Left ventricle myocardium inferior (tissue), 1 donor: ENCODE results near the gene DPM3. TPM values are rescaled to one million over a fixed set of nuclear protein-coding genes. Genes with fewer than 3 reads are reported as not detected.

Experiments
- DNase-seq: peaks from one replicate; pipeline ENCODE4 v3.0.0-alpha.2; 2020
- H3K27ac ChIP-seq: fragments of 200-600 bp; replicated peaks from 2 replicates; pipeline ENCODE4 v1.8.0; 2021
- H3K27me3 ChIP-seq: fragments of 200-600 bp; 2 replicates; pipeline ENCODE4 v1.8.0; 2021; ENCODE audit warnings: low read depth
- H3K36me3 ChIP-seq: fragments of 200-600 bp; 2 replicates; pipeline ENCODE4 v1.8.0; 2021
- H3K4me1 ChIP-seq: fragments of 200-600 bp; 2 replicates; pipeline ENCODE4 v1.8.0; 2021
- H3K4me3 ChIP-seq: fragments of 200-600 bp; 2 replicates; pipeline ENCODE4 v1.8.0; 2021; ENCODE audit warnings: mild to moderate bottlenecking, moderate library complexity
- H3K9me3 ChIP-seq: fragments of 200-600 bp; replicated peaks from 2 replicates; pipeline ENCODE4 v1.8.0; 2021
- CTCF ChIP-seq: fragments of 200-600 bp; IDR thresholded peaks from 2 replicates; pipeline ENCODE4 v1.8.0; 2021; ENCODE audit warnings: antibody characterized with exemption, mild to moderate bottlenecking, borderline replicate concordance
- intact Hi-C: fragments of 100-400 bp; cut with micrococcal nuclease; formaldehyde crosslinking; loops from one replicate; pipeline ENCODE4 v1.11.0; 2022
- total RNA-seq: library from RNA; stranded (reverse); fragmentation: NEBNext Ultra II Directional; extraction: Animal tissue kit (Norgen Biotek cat#: 25700); gene quantifications from one replicate; pipeline ENCODE4 v1.2.1, GENCODE V29; 2021
- donor health status: DM: no; HTN: yes; CAD: no; lungs with severe emphysema.

DPM3 gene
- total RNA-seq, 1 donor from 2014 or later, result 54.5 TPM

- Histone ChIP-seq H3K9me3 (no peaks in the 10 kb centered on the region), H3K36me3 (no peaks in the 10 kb centered on the region), H3K4me1 (peaks cover 18% of the 10 kb centered on the region), H3K27me3 (no peaks in the 10 kb centered on the region), H3K27ac (no peak overlapping the region), H3K4me3 (no peak overlapping the region)
- TF ChIP-seq CTCF, result no peak
- DNase-seq, result no peak
- intact Hi-C loops, result no loop called here
These were observed 37.0 kb downstream of the DPM3 start for GRCh38 chr1:155103325-155103724.

GRCh38 chr1:155099331-155099730 lies 41.0 kb downstream of the DPM3 start:
- Histone ChIP-seq H3K9me3 (no peaks in the 10 kb centered on the region), H3K27me3 (no peaks in the 10 kb centered on the region), H3K36me3 (no peaks in the 10 kb centered on the region), H3K4me1 (peaks cover 8% of the 10 kb centered on the region), H3K4me3 (no peak overlapping the region), H3K27ac (no peak overlapping the region)
- intact Hi-C loops, result no loop called here
- no peak for DNase-seq
- no peak for TF ChIP-seq CTCF

GRCh38 chr1:155094622-155094948 lies 45.7 kb downstream of the DPM3 start:
- intact Hi-C loops, result loop anchor here (5.0 kb wide), 2 partner anchors 33 to 73 kb away; partner anchors contain the start of gene EFNA1
- no peaks in the 10 kb centered on the region for H3K9me3 ChIP-seq
- DNase-seq, result no peak
- peaks cover 23% of the 10 kb centered on the region for H3K4me1 ChIP-seq
- no peak overlapping the region for H3K4me3 ChIP-seq
- no peaks in the 10 kb centered on the region for H3K27me3 ChIP-seq
- no peaks in the 10 kb centered on the region for H3K36me3 ChIP-seq
- H3K27ac ChIP-seq, result peak overlapping the region; percentile 48
- TF ChIP-seq CTCF, result no peak

GRCh38 chr1:155093911-155094621 lies 46.3 kb downstream of the DPM3 start:
- H3K9me3 ChIP-seq, result no peaks in the 10 kb centered on the region
- peak; percentile 56 for TF ChIP-seq CTCF
- peaks cover 23% of the 10 kb centered on the region for H3K4me1 ChIP-seq
- DNase-seq, result no peak
- H3K4me3 ChIP-seq, result no peak overlapping the region
- no peaks in the 10 kb centered on the region for H3K27me3 ChIP-seq
- H3K27ac ChIP-seq, result peak overlapping the region; percentile 48
- no peaks in the 10 kb centered on the region for H3K36me3 ChIP-seq
- intact Hi-C loops, result loop anchor here (5.0 kb wide), 2 partner anchors 33 to 73 kb away; partner anchors contain the start of gene EFNA1

- no peak for DNase-seq
- Histone ChIP-seq H3K4me1 (peaks cover 23% of the 10 kb centered on the region), H3K4me3 (no peak overlapping the region), H3K9me3 (no peaks in the 10 kb centered on the region), H3K27me3 (no peaks in the 10 kb centered on the region), H3K36me3 (no peaks in the 10 kb centered on the region), H3K27ac (no peak overlapping the region)
- intact Hi-C loops, result loop anchor here (5.0 kb wide), 2 partner anchors 35 to 75 kb away; partner anchors contain the start of gene EFNA1
- no peak for TF ChIP-seq CTCF
These were observed 47.7 kb downstream of the DPM3 start for GRCh38 chr1:155092641-155093040.
